Measurements from ENCODE around the gene MS4A1.

MS4A1 gene

DNA sequence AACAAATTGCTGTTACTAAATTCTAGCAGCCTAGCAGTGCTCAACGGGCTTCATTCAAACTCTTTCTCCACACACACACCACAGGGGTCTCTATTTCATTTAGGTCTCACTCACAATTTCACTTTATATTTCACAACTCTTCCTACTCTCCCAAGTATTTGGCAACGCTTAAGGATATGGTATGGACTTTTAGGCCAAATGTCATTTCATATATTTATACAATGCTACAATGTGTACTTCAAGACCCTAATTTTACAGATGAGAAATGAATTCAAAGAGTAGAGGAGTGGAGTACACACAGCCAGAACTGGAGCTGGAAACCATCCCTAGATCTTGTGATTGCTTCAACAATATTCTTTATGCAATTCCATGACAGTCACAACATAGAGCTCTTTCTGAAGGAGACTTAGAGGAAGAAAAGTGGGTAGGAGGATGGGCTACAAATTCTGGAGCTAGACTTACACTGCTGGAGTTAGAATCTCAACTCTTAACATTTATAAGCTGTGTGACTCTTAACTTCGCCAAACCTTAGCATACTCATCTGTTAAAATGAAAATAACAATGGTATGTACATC lies 57.1 kb downstream of the MS4A1 start:
- TF ChIP-seq, protein P1, sequence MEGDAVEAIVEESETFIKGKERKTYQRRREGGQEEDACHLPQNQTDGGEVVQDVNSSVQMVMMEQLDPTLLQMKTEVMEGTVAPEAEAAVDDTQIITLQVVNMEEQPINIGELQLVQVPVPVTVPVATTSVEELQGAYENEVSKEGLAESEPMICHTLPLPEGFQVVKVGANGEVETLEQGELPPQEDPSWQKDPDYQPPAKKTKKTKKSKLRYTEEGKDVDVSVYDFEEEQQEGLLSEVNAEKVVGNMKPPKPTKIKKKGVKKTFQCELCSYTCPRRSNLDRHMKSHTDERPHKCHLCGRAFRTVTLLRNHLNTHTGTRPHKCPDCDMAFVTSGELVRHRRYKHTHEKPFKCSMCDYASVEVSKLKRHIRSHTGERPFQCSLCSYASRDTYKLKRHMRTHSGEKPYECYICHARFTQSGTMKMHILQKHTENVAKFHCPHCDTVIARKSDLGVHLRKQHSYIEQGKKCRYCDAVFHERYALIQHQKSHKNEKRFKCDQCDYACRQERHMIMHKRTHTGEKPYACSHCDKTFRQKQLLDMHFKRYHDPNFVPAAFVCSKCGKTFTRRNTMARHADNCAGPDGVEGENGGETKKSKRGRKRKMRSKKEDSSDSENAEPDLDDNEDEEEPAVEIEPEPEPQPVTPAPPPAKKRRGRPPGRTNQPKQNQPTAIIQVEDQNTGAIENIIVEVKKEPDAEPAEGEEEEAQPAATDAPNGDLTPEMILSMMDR (IDR thresholded peaks at IDR 0.05), result no peak
- no peak for DNase-seq
- Histone ChIP-seq H3K27me3 (no peaks in the 10 kb centered on the region), H3K27ac (no peak overlapping the region), H3K36me3 (no peaks in the 10 kb centered on the region), H3K9me3 (no peaks in the 10 kb centered on the region), H3K4me1 (no peaks in the 10 kb centered on the region), H3K4me3 (no peak overlapping the region)
- intact Hi-C loops (cut with DNase I; ENCODE audit: low total_unique reads), result no loop called here

DNA sequence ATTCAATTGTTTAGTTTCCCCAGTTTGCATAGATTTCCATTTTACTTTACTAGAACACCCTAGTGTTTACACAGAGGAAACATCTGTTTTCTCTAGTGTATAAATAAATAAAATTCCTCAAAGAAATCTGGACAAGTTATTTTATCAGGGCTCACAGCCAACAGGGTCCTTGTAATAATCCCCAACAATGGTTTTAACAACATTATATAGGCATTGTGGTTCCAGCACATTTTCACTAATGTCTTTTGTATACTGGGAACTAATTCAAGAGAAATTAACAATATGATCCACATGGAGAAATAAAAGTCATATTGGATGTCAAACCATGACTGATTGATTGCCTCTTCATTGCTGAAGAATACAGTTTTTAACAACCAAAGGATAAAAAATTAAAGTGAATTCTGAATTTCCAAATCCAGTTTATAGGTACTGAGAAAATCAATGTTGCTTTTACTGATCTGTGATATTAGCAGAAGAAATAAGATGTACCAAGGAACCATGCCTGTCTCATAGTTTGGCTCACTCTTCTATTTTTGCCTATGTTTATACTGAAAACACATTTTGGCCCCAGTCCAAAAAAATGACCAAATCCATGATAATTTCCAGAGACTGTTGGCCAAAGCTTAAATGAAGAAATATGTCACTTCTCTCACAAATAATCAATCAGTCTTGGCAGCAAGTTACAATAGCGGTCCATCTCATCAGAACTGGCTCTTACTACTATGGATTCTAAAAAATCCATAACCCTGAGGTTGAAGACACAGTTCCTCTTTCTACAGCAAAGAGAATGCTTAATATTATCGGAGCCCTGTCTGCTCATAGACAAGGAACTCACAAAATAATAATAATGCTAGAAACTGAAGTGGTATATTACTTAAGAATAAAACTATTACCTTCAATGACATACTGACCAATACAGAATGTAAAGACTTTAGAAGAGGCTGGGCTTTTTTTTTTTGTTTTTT lies 58.1 kb downstream of the MS4A1 start:
- intact Hi-C loops (cut with DNase I; ENCODE audit: low total_unique reads), result no loop called here
- no peaks in the 10 kb centered on the region for H3K9me3 ChIP-seq
- TF ChIP-seq, protein P1 (IDR thresholded peaks at IDR 0.05), result no peak
- no peak for DNase-seq
- H3K27ac ChIP-seq, result no peak overlapping the region
- H3K4me1 ChIP-seq, result no peaks in the 10 kb centered on the region
- no peaks in the 10 kb centered on the region for H3K36me3 ChIP-seq
- H3K27me3 ChIP-seq, result no peaks in the 10 kb centered on the region
- H3K4me3 ChIP-seq, result no peak overlapping the region

GRCh38 chr11:60515144-60515855 lies 59.7 kb downstream of the MS4A1 start, which contains the start of gene MS4A13:
Gene MS4A13 (plus strand): TSS chr11:60515392. CDS start chr11:60518084, 2,692 bp downstream.
- no peak within 1 kb of the TSS for H3K27ac ChIP-seq

More at GRCh38 chr11:60515144-60515855, 59.7 kb downstream of the MS4A1 start, which contains the start of gene MS4A13:
- Histone ChIP-seq H3K36me3 (no peaks in the 10 kb centered on the region), H3K27me3 (no peaks in the 10 kb centered on the region), H3K4me1 (no peaks in the 10 kb centered on the region), H3K4me3 (no peak within 1 kb of the TSS), H3K9me3 (no peaks in the 10 kb centered on the region)
- TF ChIP-seq, protein P1 (IDR thresholded peaks at IDR 0.05), result no peak
- DNase-seq, result no peak
- intact Hi-C loops (cut with DNase I; ENCODE audit: low total_unique reads), result no loop called here

Data from tibial artery (tissue), 4 donors.